ENCODE measurements around the gene CDH13.

CDH13 gene

GRCh38 chr16:83010776-83011720 lies 384.3 kb downstream of the CDH13 start:
- DNase-seq, result no peak

GRCh38 chr16:83011939-83012338 lies 385.2 kb downstream of the CDH13 start:
- no peak for DNase-seq

- no peak for DNase-seq
These were observed 386.3 kb downstream of the CDH13 start for GRCh38 chr16:83013071-83013470.

GRCh38 chr16:83019963-83020362 lies 393.2 kb downstream of the CDH13 start:
- DNase-seq, result no peak

- no peak for DNase-seq
These were observed 394.3 kb downstream of the CDH13 start for GRCh38 chr16:83021045-83021444.

GRCh38 chr16:83021746-83022145 lies 395.0 kb downstream of the CDH13 start:
- DNase-seq, result no peak

- no peak for DNase-seq
These were observed 396.2 kb downstream of the CDH13 start for GRCh38 chr16:83023011-83023410.

GRCh38 chr16:83023640-83024039 lies 396.9 kb downstream of the CDH13 start:
- no peak for DNase-seq

GRCh38 chr16:83027973-83028372 lies 401.2 kb downstream of the CDH13 start:
- DNase-seq, result no peak

- DNase-seq, result no peak
These were observed 402.7 kb downstream of the CDH13 start for GRCh38 chr16:83029467-83029866.

GRCh38 chr16:83031524-83031923 lies 404.8 kb downstream of the CDH13 start:
- DNase-seq, result no peak

- no peak for DNase-seq
These were observed 410.3 kb downstream of the CDH13 start for GRCh38 chr16:83037102-83037501.

- DNase-seq, result no peak
These were observed 411.1 kb downstream of the CDH13 start for GRCh38 chr16:83037884-83038283.

- DNase-seq, result no peak
These were observed 413.4 kb downstream of the CDH13 start for GRCh38 chr16:83040174-83040573.

- no peak for DNase-seq
These were observed 417.8 kb downstream of the CDH13 start for GRCh38 chr16:83044589-83044988.

- no peak for DNase-seq
These were observed 419.0 kb downstream of the CDH13 start for GRCh38 chr16:83045790-83046189.

GRCh38 chr16:83046664-83047063 lies 419.9 kb downstream of the CDH13 start:
- DNase-seq, result no peak

GRCh38 chr16:83051451-83051850 lies 424.7 kb downstream of the CDH13 start:
- no peak for DNase-seq

GRCh38 chr16:83054283-83054682 lies 427.5 kb downstream of the CDH13 start:
- no peak for DNase-seq

- no peak for DNase-seq
These were observed 431.6 kb downstream of the CDH13 start for GRCh38 chr16:83058376-83058775.

GRCh38 chr16:83059237-83059636 lies 432.5 kb downstream of the CDH13 start:
- no peak for DNase-seq

GRCh38 chr16:83066011-83066410 lies 439.2 kb downstream of the CDH13 start:
- no peak for DNase-seq

GRCh38 chr16:83066881-83067280 lies 440.1 kb downstream of the CDH13 start:
- no peak for DNase-seq

- DNase-seq, result no peak
These were observed 441.9 kb downstream of the CDH13 start for GRCh38 chr16:83068686-83069085.

Data from DMS 273 treated with DMSO at 0.1 percent for 48 hours (cell line).